RCC 7860 (cell line): ENCODE data around the gene PTBP1.
"Not testable (repeated sequence)": the region's sequence is repeated elsewhere in the genome, so short reads cannot be mapped to it uniquely, and the experiment has no call there.

Experiments
- DNase-seq: peaks from one replicate; pipeline ENCODE4 v3.0.0-alpha.2; 2015; ENCODE audit warnings: low spot score
- FAIRE-seq: peaks from 2 replicates; lab custom pipeline; 2012; peaks lifted over from hg19 to GRCh38; lab: Jason Lieb, UNC

Gene PTBP1

GRCh38 chr19:824885-825284 lies 27.6 kb downstream of the PTBP1 start:
- DNase-seq (no peak), FAIRE-seq (no peak)

- no peak for FAIRE-seq
Measured at GRCh38 chr19:825897-826644, 28.8 kb downstream of the PTBP1 start.

DNA sequence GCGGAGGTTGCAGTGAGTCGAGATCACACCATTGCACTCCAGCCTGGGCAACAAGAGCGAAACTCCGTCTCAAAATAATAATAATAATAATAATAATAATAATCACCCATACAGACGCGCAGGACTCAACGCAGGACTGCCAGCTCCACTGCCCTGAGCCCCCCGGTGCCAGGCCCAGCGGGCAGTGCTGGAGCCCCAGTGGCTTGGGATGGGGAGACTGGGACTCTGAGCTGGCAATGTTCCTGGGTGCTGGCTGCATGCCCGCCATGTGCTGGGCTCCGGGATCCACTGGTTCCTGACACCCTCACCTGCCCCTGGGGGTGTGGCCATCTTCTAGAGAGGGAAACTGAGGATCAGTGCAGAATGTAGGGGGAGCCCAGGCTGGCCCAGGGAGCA lies 30.1 kb downstream of the PTBP1 start:
- no peak for DNase-seq
- FAIRE-seq: no peak

More at GRCh38 chr19:825897-826644, 28.8 kb downstream of the PTBP1 start:
- DNase-seq: no peak

DNA sequence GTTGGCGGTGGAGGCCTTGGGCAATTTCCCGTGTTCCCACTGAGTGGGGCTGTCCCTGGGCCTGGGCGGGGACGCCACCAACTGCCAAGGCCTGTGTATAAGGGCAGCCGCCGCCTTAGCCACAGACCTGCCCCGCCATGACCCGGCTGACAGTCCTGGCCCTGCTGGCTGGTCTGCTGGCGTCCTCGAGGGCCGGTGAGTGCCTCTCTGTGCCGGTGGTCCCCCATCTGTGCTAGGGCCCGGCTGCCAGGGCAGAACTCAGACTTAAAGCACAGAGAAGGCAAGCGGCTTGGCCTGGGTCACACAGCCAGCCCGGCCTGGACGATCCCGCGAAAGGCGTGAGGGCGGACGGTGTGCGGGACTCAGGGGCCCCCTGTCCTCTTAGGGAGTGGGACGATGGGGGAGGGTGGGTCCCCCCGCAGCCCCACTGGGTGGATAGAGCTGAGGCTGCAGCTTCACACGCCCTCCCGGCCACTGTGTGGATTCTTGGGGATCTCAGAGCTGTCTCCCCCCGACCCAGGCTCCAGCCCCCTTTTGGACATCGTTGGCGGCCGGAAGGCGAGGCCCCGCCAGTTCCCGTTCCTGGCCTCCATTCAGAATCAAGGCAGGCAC lies 30.6 kb downstream of the PTBP1 start, which contains the start of gene AZU1:
Gene AZU1 (plus strand): TSS at position 128 of the 612 bp plus-strand sequence. CDS start 10 bp downstream, at position 138.
- no peak for DNase-seq
- FAIRE-seq: no peak

- DNase-seq: no peak
- no peak for FAIRE-seq
Measured at GRCh38 chr19:829129-829758, 32.0 kb downstream of the PTBP1 start.

DNA sequence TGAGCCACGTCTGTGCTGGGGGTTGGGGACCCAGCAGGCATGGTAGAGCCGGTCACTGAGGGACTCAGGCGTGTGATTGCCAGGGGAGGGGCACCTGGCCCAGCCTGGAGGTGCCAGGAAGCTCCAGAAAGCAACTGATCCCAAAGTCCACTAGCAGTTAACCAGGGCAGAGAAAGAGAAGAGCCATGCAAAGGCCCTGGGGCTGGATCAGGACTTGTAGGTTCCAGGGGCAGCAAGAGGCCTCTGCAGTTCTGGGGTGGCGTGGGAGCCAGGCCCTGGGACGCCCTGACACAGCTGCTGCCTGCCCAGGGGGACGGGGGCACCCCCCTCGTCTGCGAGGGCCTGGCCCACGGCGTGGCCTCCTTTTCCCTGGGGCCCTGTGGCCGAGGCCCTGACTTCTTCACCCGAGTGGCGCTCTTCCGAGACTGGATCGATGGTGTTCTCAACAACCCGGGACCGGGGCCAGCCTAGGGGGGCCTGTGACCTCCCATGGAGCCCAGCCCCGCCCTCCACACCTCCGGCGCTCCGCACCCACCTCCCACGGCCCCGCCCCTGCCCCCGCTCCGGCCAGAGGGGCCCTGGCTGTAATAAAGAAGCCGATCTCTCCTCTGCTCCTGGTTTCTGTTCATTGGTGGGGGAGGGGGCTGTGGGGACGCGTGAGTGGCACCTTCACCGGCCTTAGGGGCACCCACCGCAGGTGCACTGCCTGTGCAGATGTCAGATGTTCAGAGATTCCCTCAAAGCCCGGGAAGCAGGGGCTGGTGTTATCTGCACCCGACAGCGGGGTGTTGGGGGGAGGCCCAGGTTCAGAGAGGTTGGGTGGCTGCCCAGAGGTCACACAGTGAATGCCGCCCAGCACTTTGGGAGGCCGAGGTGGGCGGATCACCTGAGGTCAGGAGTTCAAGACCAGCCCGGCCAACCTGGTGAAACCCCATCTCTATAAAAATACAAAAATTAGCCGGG lies 34.4 kb downstream of the PTBP1 start:
- DNase-seq (no peak), FAIRE-seq (no peak)

GRCh38 chr19:834216-834615 lies 37.0 kb downstream of the PTBP1 start:
- no peak for FAIRE-seq
- DNase-seq: no peak

GRCh38 chr19:835210-835810 lies 38.1 kb downstream of the PTBP1 start:
- FAIRE-seq (no peak), DNase-seq (no peak)

DNA sequence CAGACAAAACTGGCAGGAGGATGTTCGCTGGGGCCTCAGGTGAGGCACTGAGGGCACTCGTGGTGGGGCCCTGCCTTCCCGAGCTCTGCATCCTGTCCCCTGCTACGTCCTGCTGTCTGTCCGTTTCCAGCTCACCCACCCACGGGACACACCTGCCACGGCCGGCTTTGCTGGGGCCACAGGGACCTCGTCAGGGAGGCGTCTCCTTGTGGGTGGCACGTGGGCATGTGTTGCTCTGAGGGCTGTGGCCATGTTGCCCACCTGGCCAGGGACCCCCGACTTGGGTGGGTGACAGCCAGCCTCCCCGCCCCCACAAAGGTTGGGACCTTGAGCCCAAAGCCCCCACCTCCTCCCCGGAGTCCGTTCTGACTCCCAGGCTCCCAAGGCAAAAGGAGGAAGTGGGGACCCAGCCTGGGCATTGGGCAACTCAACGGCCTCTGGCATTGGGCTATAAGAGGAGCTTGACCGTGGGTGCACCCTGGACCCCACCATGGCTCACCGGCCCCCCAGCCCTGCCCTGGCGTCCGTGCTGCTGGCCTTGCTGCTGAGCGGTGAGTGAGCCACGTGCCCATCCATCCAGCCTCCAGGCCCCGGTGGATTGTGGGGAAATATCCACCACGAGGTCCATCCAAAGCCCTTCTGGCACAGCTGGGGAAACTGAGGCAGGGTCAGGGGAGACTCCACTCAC lies 43.4 kb downstream of the PTBP1 start, which contains the start of gene PRTN3:
Gene PRTN3 (plus strand): TSS at position 481 of the 688 bp plus-strand sequence. CDS start 10 bp downstream, at position 491.
- FAIRE-seq: no peak

DNA sequence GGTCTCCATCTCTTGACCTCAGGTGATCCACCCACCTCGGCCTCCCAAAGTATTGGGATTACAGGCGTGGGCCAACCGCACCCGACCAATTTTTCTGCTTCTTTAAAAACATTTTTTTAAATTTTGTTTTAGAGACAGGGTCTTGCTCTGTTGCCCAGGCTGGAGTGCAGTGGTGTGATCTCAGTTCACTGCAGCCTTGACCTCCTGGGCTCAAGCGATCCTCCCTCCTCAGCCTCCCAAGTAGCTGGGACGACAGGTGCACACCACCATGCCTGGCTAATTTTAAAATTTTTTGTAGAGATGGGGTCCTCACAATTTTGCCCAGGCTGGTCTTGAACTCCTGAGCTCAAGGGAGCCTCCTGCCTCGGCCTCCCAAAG lies 45.5 kb downstream of the PTBP1 start:
- not testable (repeated sequence) for FAIRE-seq, DNase-seq

More for the DNA sequence above, 43.4 kb downstream of the PTBP1 start, which contains the start of gene PRTN3:
- no peak for DNase-seq

GRCh38 chr19:843180-843835 lies 46.1 kb downstream of the PTBP1 start:
- DNase-seq: no peak
- no peak for FAIRE-seq

DNA sequence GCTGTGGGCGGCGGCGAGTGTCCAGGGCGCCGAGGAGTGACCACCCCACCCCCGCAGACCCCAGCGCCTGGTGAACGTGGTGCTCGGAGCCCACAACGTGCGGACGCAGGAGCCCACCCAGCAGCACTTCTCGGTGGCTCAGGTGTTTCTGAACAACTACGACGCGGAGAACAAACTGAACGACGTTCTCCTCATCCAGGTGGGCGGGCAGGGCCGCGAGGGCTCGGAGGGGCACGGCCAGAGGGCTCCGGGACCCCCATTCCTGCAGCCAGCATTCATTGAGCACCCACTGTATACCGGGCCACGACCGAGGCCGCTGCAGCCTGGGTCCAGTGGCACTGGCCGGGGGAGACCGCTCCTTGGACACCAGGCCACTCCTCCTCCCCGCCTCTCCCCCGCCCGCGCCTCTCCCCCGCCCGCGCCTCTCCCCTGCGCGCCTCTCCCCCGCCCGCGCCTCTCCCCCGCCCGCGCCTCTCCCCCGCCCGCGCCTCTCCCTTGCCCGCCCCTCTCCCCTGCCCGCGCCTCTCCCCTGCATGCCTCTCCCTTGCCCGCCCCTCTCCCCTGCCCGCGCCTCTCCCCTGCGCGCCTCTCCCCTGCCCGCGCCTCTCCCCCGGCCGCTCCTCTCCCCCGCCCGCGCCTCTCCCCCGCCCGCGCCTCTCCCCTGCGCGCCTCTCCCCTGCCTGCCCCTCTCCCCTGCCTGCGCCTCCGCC lies 46.7 kb downstream of the PTBP1 start:
- DNase-seq (no peak), FAIRE-seq (no peak)

DNA sequence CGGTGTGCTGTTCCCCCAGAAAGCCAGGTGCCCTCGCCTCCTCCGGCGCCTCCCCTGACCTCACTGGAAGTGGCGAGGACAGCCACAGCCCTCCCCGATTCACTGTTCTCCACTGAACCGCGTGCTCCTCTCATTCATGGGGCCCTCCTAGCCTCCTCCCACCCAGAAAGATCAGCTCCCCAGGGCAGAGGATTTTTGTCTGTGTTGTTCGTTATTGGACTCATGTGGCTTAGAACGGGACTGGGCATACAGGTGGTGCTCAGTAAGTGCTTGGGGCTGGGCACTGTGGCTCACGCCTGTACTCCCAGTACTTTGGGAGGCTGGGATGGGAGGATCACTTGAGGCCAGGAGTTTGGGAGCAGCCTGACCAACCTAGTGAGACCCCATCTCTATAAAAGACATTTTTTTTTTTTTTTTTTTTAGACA lies 47.3 kb downstream of the PTBP1 start:
- DNase-seq (no peak), FAIRE-seq (no peak)

DNA sequence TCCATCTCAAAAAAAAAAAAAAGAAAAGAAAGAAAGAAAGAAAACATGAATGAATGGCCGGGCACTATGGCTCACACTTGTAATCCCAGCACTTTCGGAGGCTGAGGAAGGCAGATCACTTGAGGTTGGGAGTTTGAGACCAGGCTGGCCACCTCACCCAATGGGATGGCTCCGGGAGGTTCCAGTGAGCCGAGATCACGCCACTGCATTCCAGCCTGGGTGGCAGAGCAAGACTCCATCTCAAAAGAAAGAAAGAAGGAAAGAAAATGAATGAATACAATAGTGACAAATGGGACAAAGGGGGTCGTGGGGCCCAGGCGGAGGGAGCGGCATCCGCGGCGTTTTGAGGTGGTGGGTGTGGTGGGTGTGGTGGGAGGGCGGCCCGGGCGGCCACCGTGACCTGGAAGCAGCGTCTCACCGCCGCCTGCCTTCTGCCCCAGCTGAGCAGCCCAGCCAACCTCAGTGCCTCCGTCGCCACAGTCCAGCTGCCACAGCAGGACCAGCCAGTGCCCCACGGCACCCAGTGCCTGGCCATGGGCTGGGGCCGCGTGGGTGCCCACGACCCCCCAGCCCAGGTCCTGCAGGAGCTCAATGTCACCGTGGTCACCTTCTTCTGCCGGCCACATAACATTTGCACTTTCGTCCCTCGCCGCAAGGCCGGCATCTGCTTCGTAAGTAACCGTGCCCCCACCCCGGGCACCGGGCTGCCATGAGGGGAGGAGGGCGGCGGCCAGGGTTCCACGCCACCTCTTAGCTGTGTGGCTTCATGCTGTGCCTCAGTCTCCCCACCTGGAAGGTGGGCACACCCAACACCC lies 48.7 kb downstream of the PTBP1 start:
- no peak for DNase-seq
- no peak for FAIRE-seq

GRCh38 chr19:848386-848921 lies 51.2 kb downstream of the PTBP1 start:
- DNase-seq (no peak), FAIRE-seq (no peak)

- not testable (repeated sequence) for FAIRE-seq, DNase-seq
Measured at GRCh38 chr19:849195-849594, 51.9 kb downstream of the PTBP1 start.
